ENCODE results near the gene PAK6. TPM values are rescaled to one million over a fixed set of nuclear protein-coding genes. Genes with fewer than 3 reads are reported as not detected.

PAK6 gene
- total and polyA plus RNA-seq, 2 experiments from 2014 or later, result 2.4 to 20.0 TPM

- no peak overlapping the region for H3K27ac Mint-ChIP-seq
- H3K4me3 Mint-ChIP-seq, result no peak overlapping the region; the same call in 2 of the 3 replicates
These were observed 25.7 kb downstream of the PAK6 start for GRCh38 chr15:40264321-40265153.

More at GRCh38 chr15:40264321-40265153, 25.7 kb downstream of the PAK6 start:
- ATAC-seq (no peak), DNase-seq (ENCODE audit: low spot score) (no peak)
- no peaks in the 10 kb centered on the region for H4K20me1 ChIP-seq (replicated peaks; ENCODE audit: insufficient read depth)
- Mint-ChIP-seq H3K36me3 (ENCODE audit: low read depth) (peaks cover 4% of the 10 kb centered on the region; the same call in 1 of the 3 replicates), H3K9me3 (no peaks in the 10 kb centered on the region; the same call in 2 of the 3 replicates), H3K4me1 (peaks cover 17% of the 10 kb centered on the region), H3K27me3 (ENCODE audit: insufficient read depth, low read depth, poor library complexity) (peaks cover 3% of the 10 kb centered on the region)
- H3K79me2 ChIP-seq (replicated peaks; ENCODE audit: insufficient read depth), result no peaks in the 10 kb centered on the region
- H3K4me1 ChIP-seq (ENCODE audit: insufficient read depth), result no peaks in the 10 kb centered on the region
- no peak overlapping the region for H3K4me3 ChIP-seq
- no peaks in the 10 kb centered on the region for H3F3A ChIP-seq (replicated peaks; ENCODE audit: low read depth)
- no peak overlapping the region for H3K27ac ChIP-seq (ENCODE audit: low read depth)
- TF ChIP-seq ZNF114 (CRISPR knock-in tag; IDR thresholded peaks at IDR 0.05) (no peak), REST (IDR thresholded peaks at IDR 0.05; ENCODE audit: unreplicated experiment) (no peak), EZH2 (IDR thresholded peaks at IDR 0.05; ENCODE audit: low read depth, unreplicated experiment) (no peak), CTCF (conservative IDR thresholded peaks at IDR 0.05; ENCODE audit: low read depth in 2 of 2) (no peak), POLR2AphosphoS5 (IDR thresholded peaks at IDR 0.05; ENCODE audit: low read depth) (no peak), NANOG (IDR thresholded peaks at IDR 0.05; ENCODE audit: borderline replicate concordance) (no peak), ZNF331 (CRISPR knock-in tag; IDR thresholded peaks at IDR 0.05; ENCODE audit: low read depth) (no peak), CREB1 (CRISPR knock-in tag; IDR thresholded peaks at IDR 0.05; ENCODE audit: low read depth) (no peak), ETS1 (IDR thresholded peaks at IDR 0.05) (no peak), EZH2phosphoT487 (IDR thresholded peaks at IDR 0.05; ENCODE audit: unreplicated experiment) (no peak), STAT1 (IDR thresholded peaks at IDR 0.05; ENCODE audit: unreplicated experiment) (no peak), ZNF462 (CRISPR knock-in tag; IDR thresholded peaks at IDR 0.05) (no peak), JUNB (IDR thresholded peaks at IDR 0.05; ENCODE audit: unreplicated experiment) (no peak)
- no peak overlapping the region for H2AFZ ChIP-seq
- H3K36me3 ChIP-seq (ENCODE audit: insufficient read depth), result no peaks in the 10 kb centered on the region
- H3K9me2 ChIP-seq (ENCODE audit: insufficient read depth), result no peaks in the 10 kb centered on the region
- H3K27me3 ChIP-seq (ENCODE audit: insufficient read depth), result no peaks in the 10 kb centered on the region
- no peak overlapping the region for H3K4me2 ChIP-seq

Measured in GM23338 (cell line).